ENCODE results near the gene MGAT3. TPM values are rescaled to one million over a fixed set of nuclear protein-coding genes. Genes with fewer than 3 reads are reported as not detected.

MGAT3 gene
- polyA plus RNA-seq, 1 of the 3 experiments (the other 2 are of a cell fraction): 0.16 TPM

DNA sequence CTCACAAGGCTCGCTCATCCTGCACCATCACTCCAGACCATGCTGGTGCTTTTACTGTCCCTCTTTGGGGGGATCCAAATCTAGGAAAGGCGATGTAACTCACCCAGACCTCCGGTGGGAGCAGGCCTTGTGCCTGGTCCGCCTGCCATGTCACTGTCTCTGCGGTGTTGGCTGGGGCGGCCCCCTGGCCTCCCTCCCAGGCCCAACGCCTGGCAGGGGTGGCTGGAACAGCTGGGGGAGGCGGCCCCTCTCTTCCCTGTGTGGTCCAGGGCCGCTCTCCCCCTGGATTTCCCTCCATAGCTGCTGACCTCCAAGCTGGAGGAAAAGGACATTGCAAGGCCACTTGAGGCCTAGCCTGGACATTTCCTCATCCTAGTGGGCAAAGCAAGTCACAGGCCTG, 11.1 kb upstream of the MGAT3 start (continued):
- TF ChIP-seq, protein P1, sequence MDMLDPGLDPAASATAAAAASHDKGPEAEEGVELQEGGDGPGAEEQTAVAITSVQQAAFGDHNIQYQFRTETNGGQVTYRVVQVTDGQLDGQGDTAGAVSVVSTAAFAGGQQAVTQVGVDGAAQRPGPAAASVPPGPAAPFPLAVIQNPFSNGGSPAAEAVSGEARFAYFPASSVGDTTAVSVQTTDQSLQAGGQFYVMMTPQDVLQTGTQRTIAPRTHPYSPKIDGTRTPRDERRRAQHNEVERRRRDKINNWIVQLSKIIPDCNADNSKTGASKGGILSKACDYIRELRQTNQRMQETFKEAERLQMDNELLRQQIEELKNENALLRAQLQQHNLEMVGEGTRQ (IDR thresholded peaks at IDR 0.05; ENCODE audit: borderline replicate concordance, low read depth, low read length): no peak
- TF ChIP-seq NFIC (IDR thresholded peaks at IDR 0.05; ENCODE audit: borderline replicate concordance) (no peak), JUND (IDR thresholded peaks at IDR 0.05) (no peak)
- TF ChIP-seq, protein P2, sequence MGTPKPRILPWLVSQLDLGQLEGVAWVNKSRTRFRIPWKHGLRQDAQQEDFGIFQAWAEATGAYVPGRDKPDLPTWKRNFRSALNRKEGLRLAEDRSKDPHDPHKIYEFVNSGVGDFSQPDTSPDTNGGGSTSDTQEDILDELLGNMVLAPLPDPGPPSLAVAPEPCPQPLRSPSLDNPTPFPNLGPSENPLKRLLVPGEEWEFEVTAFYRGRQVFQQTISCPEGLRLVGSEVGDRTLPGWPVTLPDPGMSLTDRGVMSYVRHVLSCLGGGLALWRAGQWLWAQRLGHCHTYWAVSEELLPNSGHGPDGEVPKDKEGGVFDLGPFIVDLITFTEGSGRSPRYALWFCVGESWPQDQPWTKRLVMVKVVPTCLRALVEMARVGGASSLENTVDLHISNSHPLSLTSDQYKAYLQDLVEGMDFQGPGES (IDR thresholded peaks at IDR 0.05; ENCODE audit: low read depth, low read length): no peak

DNA sequence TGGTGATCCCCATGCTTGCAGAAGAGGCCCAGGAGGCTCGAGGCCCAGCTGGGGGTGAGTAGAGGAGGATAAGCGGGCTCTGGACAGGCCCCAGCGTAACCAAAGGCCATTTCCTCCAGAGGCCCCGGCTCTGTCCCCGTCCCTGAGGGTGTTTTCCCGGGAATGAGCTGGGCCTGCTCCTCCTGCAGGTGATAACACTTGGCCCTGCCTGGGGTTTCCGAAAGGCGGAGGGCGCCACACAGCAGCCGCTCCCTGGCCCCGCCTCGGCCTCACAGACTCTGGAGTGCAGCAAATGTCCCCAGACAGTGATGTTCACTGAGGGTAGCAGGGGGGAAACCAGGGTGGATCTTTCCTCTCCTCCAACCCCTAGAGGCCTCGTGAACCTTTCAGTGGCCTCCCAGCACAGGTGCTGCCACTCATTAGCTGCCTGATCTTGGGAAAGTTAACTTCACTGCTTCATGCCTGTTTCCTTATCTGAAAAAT, 10.5 kb upstream of the MGAT3 start:
- POLR2A ChIA-PET: no interaction called here
- H3K9me2 ChIP-seq: no peaks in the 10 kb centered on the region
- CTCF ChIA-PET: no interaction called here

DNA sequence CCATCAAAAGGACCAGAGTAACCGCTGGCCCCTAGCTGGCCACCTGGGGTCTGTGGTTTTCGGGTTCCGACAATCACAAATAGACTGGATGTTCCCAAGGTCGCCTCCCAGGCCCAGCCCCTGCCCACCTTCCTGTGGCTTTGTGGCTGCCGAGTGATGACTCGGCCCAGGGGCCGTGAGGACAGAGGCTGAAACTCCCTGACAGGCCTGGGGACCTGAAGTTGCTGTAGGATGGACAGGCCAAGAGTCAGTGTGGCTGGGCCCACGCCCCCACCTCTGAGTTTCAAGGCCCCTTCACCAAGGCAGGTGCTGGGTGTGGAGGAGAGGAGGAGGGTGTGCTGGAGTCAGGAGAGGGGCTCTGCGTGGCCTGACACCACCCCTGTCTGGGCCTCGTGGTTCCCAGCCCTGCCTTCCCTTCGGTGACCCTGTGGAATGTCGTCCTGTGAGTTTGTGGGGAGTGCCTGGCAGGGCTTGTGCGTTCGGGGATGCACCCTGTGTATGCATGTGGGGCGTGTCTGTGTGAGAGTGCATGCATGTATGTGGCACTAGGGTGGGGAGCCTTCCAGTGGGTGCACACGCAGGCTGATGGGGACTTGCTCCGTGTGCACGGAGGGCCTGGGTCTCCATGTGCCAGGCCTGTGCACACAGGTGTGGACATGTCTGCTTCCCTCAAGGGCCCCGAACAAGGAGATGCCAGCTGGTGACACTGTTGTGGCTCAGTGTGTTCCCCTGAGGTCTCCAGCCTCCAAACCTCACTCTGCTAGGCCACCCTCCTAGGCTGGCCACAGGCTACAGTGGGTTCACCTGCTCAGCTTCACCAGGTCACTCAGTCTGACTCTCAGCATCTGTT, 8.4 kb upstream of the MGAT3 start:
- Histone ChIP-seq H2AFZ (ENCODE audit: low read depth) (no peak overlapping the region), H3K4me3 (ENCODE audit: low read depth in 2 of 2, low read length in 1 of 2) (no peak overlapping the region), H4K20me1 (ENCODE audit: insufficient read depth) (no peaks in the 10 kb centered on the region), H3K4me2 (no peak overlapping the region), H3K9ac (no peak overlapping the region), H3K27me3 (ENCODE audit: insufficient read depth) (no peaks in the 10 kb centered on the region), H3K36me3 (replicated peaks in 1 of 2; ENCODE audit: control insufficient read depth in 1 of 2, insufficient read depth in 2 of 2, low read length in 1 of 2) (no peaks in the 10 kb centered on the region), H3K9me3 (no peaks in the 10 kb centered on the region), H3K27ac (ENCODE audit: low read depth in 2 of 2, low read length in 1 of 2) (no peak overlapping the region), H3K4me1 (ENCODE audit: control insufficient read depth in 1 of 2, insufficient read depth in 2 of 2, low read depth in 1 of 2, low read length in 1 of 2) (peaks cover 0 to 4% of the 10 kb centered on the region in 2 experiments; a peak in 1 of 4 replicates), H3K9me2 (no peaks in the 10 kb centered on the region), H3K79me2 (ENCODE audit: insufficient read depth) (no peaks in the 10 kb centered on the region), H3F3A (replicated peaks; ENCODE audit: insufficient read depth) (no peaks in the 10 kb centered on the region)
- TF ChIP-seq, protein P3, sequence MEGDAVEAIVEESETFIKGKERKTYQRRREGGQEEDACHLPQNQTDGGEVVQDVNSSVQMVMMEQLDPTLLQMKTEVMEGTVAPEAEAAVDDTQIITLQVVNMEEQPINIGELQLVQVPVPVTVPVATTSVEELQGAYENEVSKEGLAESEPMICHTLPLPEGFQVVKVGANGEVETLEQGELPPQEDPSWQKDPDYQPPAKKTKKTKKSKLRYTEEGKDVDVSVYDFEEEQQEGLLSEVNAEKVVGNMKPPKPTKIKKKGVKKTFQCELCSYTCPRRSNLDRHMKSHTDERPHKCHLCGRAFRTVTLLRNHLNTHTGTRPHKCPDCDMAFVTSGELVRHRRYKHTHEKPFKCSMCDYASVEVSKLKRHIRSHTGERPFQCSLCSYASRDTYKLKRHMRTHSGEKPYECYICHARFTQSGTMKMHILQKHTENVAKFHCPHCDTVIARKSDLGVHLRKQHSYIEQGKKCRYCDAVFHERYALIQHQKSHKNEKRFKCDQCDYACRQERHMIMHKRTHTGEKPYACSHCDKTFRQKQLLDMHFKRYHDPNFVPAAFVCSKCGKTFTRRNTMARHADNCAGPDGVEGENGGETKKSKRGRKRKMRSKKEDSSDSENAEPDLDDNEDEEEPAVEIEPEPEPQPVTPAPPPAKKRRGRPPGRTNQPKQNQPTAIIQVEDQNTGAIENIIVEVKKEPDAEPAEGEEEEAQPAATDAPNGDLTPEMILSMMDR (IDR thresholded peaks at IDR 0.05): no peak
- TF ChIP-seq SIN3A (IDR thresholded peaks at IDR 0.05; ENCODE audit: borderline replicate concordance, low read depth, low read length): no peak
- ChIA-PET POLR2A (no interaction called here), CTCF (no interaction called here)
- WGBS (ENCODE audit: low lambda C conversion rate): no CpG with 5 or more reads among the region's 19 CpGs
- no peak for DNase-seq

More for the DNA sequence above, 10.5 kb upstream of the MGAT3 start:
- H3K9ac ChIP-seq: no peak overlapping the region
- H3K4me1 ChIP-seq (ENCODE audit: control insufficient read depth in 1 of 2, insufficient read depth in 2 of 2, low read depth in 1 of 2, low read length in 1 of 2): no peaks in the 10 kb centered on the region
- no peak overlapping the region for H3K27ac ChIP-seq (ENCODE audit: low read depth in 2 of 2, low read length in 1 of 2)
- DNase-seq: no peak
- H3K4me2 ChIP-seq: no peak overlapping the region
- no peaks in the 10 kb centered on the region for H3F3A ChIP-seq (replicated peaks; ENCODE audit: insufficient read depth)
- 92% methylated on average over 5 of the region's 13 CpGs for WGBS (ENCODE audit: low lambda C conversion rate)
- no peaks in the 10 kb centered on the region for H3K79me2 ChIP-seq (ENCODE audit: insufficient read depth)
- H3K27me3 ChIP-seq (ENCODE audit: insufficient read depth): no peaks in the 10 kb centered on the region
- no peak overlapping the region for H3K4me3 ChIP-seq (ENCODE audit: low read depth in 2 of 2, low read length in 1 of 2)
- H4K20me1 ChIP-seq (ENCODE audit: insufficient read depth): no peaks in the 10 kb centered on the region
- TF ChIP-seq, protein P4, sequence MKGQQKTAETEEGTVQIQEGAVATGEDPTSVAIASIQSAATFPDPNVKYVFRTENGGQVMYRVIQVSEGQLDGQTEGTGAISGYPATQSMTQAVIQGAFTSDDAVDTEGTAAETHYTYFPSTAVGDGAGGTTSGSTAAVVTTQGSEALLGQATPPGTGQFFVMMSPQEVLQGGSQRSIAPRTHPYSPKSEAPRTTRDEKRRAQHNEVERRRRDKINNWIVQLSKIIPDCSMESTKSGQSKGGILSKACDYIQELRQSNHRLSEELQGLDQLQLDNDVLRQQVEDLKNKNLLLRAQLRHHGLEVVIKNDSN (IDR thresholded peaks at IDR 0.05; ENCODE audit: borderline replicate concordance, low read depth): no peak
- no peak for TF ChIP-seq FOSL2 (IDR thresholded peaks at IDR 0.05; ENCODE audit: borderline replicate concordance, low read depth)
- no peaks in the 10 kb centered on the region for H3K9me3 ChIP-seq
- no peaks in the 10 kb centered on the region for H3K36me3 ChIP-seq (replicated peaks in 1 of 2; ENCODE audit: control insufficient read depth in 1 of 2, insufficient read depth in 2 of 2, low read length in 1 of 2)
- no peak overlapping the region for H2AFZ ChIP-seq (ENCODE audit: low read depth)

Data from SK-N-SH (cell line).